Measurements from ENCODE around the gene ZNF618.

Gene ZNF618

DNA sequence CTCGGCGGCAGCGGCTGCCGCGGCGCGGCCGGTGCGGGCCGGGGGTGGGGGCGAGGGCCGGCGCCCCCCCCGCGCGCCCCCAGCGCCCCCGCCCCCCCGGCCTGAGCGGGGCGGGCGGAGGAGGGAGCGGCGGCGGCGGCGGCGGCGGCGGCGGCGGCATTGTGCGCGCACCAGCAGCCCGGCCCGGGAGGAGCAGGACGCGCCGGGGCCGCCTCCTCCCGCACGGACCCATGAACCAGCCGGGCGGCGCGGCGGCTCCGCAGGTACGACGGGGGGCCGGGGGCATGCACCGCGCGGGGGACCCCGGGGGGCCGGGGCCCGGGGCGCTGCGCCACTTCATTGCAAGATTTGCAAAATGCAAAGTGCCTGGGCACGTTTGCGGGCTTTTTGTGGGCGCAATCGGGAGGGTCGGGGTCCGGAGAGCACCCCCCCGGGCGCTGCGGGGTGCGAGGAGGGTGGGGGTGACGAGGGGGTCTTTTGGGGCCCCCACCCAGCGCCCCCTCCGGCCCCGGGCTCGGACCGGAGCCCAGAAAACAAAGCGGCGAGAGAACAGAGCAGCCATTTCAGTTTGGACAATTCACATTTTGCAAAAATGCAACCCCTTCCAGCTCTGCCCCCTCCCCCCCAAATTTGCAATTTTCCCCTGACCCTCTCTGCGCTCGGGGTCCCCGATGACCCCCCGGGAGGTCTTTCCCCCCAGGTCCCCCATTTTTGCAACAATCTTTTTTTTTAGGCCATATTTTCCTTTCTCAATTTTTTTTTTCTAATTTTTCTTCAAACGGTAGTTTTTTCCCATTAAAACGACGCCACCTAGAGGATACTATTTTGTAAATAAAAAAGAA is at the start of gene ZNF618:
Gene ZNF618, plus strand, starts transcription at position 159 of the 842 bp plus-strand sequence. Its CDS starts 72 bp downstream, at position 231.
- DNase-seq (ENCODE audit: low read depth) = peak; percentile 50

DNA sequence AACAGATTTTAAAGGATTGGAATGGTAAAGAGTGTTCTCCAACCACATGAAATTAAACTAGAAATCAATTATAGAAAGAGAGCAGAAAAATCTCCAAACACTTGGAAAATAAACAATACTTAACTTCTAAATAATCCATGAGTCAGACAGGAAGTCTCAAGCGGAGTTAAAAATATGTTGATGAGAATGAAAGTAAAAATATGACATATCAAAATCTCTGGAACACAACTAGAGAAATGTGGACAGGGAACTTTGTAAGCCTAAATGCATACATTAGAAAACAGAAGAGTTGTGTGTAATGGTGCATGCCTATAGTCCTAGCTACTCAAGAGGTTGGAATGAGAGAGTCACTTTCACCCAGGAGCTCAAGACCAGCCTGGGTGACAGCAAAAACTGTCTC is 47.9 kb upstream of the ZNF618 start:
- peak; percentile 19 for DNase-seq (ENCODE audit: low read depth)

- DNase-seq (ENCODE audit: low read depth) = no peak
Observed at GRCh38 chr9:113837334-113837733, 38.8 kb upstream of the ZNF618 start.

DNA sequence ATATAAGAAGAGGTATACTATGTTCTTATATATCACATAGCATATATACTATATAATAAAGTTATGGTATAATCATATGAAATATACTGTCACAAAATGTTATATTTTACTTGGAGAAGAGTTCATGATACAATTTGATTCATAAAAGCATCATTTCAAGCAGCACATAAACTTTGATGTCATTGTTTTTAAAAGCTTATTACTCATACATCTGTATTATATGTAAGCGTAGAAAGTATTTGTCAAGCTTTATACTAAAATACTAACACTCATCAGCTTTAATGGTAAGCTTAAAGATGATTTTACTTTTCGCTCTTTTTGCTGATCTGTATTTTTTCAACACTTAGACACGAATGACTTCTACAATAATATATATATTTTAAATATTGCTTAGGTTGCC is 34.0 kb upstream of the ZNF618 start:
- no peak for DNase-seq (ENCODE audit: low read depth)

- peak; percentile 20 for DNase-seq (ENCODE audit: low read depth)
Observed at GRCh38 chr9:113844466-113844865, 31.6 kb upstream of the ZNF618 start.

- DNase-seq (ENCODE audit: low read depth) = no peak
Observed at GRCh38 chr9:113851359-113851758, 24.8 kb upstream of the ZNF618 start.

DNA sequence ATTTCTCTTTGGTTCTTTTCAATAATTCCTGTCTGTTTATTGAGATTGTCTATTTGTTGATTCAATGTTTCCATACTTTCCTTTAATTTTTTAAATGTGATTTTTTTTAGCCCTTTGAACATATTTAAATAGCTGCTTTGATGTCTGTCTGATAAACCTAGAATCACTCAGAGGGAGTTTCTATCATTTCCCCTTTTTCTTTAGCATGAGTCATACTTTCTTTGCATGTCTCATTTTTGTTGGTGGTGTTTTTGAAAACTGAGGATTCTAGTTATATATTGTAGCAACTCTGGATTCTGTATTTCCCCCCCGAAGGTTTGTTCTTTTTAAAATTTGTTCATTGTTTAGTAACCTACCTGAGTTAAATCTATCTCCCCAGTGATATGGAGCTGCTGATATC is 24.2 kb upstream of the ZNF618 start:
- no peak for DNase-seq (ENCODE audit: low read depth)

GRCh38 chr9:113853333-113853732 is 22.8 kb upstream of the ZNF618 start:
- DNase-seq (ENCODE audit: low read depth) = no peak

DNA sequence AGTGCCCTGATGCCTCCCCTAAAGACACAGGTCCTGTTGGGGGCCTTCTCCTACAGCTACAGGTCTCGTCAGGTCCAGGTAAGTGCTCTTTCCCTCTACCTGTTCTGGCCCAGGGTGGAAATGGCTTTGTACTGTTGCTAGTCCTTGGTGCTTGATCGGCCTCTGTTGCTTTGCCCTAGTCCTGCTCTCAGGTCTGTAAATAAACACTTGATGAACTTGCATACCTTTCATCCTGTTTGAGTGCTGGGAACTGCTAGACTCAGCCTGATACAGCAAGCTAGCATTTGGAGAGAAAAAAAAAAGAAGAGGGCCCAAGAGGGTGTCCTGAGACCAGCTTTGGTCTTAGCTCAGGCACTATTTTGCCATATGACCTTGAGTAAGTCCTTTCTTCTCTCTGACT is 21.8 kb upstream of the ZNF618 start:
- DNase-seq (ENCODE audit: low read depth) = no peak

- no peak for DNase-seq (ENCODE audit: low read depth)
Observed at GRCh38 chr9:113857875-113858274, 18.2 kb upstream of the ZNF618 start.

GRCh38 chr9:113858282-113858681 is 17.8 kb upstream of the ZNF618 start:
- DNase-seq (ENCODE audit: low read depth) = no peak

DNA sequence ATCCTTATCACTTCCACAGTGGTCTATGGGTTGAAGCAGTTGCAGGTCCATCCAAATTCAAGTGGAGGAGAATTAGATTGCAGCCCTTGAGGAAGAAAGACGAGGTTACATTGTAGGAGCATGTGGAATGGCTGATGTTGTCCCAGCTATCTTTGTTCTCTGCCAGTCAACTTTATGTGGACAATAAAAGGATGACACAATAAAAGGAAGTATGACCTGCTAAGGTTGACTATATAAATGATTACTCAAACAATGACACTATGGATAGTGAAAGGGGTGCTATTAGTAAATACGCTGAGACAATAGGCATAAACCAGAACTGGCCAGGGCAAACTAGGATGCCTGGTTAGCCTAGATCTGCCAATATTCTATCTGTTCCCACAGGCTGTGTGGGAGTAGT is 12.8 kb upstream of the ZNF618 start:
- DNase-seq (ENCODE audit: low read depth) = no peak

DNA sequence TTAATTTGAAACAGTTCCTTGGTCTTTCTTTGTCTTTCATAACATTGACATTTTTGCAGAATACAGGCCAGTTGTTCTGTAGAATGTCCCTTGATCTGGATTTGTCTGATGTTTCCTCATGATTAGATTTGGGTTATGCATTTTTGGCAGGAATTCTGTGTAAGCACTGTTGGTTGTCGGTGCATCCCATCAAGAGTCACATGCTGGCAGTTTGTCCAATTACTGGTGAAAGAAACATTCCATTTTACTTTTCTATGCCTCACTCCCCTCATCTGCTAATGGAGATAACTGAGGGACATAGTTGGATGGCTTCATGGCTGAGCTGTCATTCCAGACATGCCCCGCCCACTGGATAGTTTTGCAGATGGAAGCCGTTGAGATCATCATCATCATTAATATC is 7.6 kb upstream of the ZNF618 start:
- peak; percentile 15 for DNase-seq (ENCODE audit: low read depth)

DNA sequence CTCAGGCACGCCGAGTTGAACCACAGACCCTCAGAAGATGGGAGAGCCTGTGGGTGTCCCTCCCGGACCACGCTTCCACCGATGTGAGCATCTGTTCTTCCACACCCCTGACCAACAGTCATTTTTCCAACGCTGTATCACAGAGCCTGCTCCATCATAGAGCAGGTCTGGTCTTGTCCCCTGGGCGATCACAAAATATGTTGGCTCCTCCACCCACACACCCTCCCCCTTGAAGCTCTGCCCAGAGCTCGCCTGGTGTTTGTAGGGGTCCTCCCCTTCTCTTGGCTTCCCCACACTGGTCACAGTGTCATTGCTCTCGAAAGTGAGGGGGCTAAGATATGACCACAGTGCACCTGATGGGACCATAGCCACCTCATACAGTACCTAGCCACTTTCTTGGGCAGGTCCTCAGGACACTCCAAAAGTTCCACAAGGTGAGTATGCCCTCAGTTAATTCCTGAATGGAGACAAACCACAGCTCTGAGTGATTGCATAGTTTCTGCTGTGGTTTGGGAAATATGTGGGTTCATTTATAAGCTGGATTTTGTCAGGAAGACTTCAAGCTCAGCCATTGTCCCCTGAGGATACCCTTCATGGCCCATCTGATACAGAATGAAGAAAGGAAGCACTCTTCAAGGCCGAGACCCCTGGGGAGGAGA is 3.5 kb upstream of the ZNF618 start:
- DNase-seq (ENCODE audit: low read depth) = no peak

- no peak for DNase-seq (ENCODE audit: low read depth)
Observed at GRCh38 chr9:113873446-113873845, 2.7 kb upstream of the ZNF618 start.

DNA sequence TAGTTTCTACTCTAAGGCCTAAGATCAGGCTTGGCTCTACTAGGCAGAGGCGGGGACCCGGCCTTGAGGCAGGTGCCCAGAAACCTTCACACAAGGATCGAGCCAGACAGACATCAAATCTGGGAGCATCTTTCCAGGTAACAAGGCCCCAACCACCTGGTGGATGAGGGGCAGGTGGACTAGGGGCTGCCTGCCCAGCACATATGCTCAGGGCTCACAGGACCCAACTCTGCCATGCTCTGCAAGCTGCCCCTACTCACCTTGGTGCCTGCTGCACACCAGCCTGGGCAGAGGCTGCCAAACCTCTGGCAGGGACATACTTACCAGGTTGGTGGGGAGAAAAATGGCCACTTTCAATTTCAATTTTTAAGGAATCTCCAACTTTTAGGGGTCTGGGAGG is 2.2 kb upstream of the ZNF618 start:
- DNase-seq (ENCODE audit: low read depth) = no peak

GRCh38 chr9:113875459-113876150 is 504 bp upstream of the ZNF618 start:
- peak; percentile 37 for DNase-seq (ENCODE audit: low read depth)

GRCh38 chr9:113876993-113877368 is 872 bp downstream of the ZNF618 start:
- no peak for DNase-seq (ENCODE audit: low read depth)

- DNase-seq (ENCODE audit: low read depth) = no peak
Observed at GRCh38 chr9:113879318-113879717, 3.2 kb downstream of the ZNF618 start.

DNA sequence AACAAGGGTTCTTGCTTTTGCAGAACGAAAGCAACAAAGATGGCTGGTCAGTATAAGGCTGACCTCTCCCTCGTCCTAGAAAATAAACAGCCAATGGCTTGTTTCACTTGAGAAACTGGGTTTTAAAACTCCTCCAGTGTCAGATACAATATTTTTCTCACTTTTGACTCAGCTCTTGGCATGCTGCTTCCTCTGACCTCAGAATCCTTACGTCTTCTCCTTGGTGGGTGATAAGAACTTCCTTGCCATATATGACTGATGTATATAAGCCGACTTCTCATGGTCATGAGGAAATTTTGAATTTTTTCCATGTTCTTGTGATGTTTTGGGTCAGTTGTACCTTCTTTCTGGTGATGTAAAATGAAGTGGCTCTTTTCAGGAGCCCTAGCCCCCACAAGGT is 3.8 kb downstream of the ZNF618 start:
- DNase-seq (ENCODE audit: low read depth) = peak; percentile 20

DNA sequence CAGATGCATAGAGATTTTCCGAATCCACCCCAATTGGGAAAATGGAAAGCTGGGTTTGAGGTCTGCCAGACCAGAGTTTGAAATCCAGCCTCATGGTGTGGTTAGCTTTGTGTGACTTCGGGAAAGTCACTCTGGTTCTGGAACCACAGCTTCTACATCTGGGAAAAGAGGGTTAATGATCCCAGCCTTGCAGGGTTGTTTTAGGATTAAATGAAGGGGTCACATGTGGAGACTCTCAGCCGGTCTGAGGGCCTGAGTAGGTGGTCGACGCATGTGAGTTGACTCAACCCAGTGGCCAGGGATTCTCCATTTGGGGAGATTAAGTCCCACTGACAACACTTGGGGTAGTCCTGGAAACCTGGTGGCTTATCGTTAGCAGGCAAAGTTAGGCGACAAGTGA is 6.1 kb downstream of the ZNF618 start:
- no peak for DNase-seq (ENCODE audit: low read depth)

DNA sequence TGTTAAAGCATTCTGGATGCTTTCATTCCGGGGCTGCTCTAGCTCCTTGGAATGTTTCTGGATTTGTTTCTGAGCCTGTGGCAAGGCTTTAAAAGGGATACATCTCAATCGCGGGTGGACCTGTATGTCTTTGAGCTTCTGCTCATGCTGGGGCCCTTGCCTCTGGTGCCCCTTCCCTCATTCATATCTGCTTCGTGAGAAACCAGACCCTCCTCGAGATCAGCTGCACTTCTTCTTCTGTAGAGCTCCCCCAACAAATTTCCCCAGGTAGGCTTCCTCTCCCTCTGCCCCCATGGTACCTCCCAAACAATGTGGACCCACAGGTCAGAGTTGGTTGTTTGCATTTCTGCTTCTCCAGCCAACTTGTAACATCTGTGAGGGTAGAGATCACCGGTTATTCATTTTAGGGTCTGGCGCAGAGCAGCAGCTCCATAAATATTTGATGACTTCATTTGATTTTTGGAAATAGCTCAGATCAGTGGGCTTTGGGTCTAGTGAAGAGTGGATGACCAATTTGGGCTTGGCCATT is 6.6 kb downstream of the ZNF618 start:
- DNase-seq (ENCODE audit: low read depth) = no peak
